Femur (tissue), 1 donor: ENCODE data around the gene ZCCHC8.
"Not testable (repeated sequence)": the region's sequence is repeated elsewhere in the genome, so short reads cannot be mapped to it uniquely, and the experiment has no call there.

ENCODE experiments used
- DNase-seq: peaks from one replicate; pipeline ENCODE4 v3.0.0-alpha.2; 2017

ZCCHC8 gene

DNA sequence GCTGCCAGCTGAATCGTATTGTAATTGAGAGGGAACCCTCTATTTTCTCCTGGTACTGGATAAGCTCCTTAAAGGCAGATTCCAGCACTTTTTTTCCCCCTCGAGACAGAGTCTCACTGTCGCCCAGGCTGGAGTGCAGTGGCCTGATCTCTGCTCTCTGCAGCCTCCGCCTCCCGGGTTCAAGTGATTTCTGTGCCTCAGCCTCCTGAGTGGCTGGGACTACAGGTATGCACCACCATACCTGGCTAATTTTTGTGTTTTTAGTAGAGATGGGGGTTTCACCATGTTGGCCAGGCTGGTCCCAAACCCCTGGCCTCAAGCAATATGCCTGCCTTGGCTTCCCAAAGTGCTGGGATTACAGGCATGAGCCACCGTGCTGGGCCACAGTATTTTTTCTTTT, 30.9 kb downstream of the ZCCHC8 start:
- not testable (repeated sequence) for DNase-seq

GRCh38 chr12:122467983-122468382, 32.7 kb downstream of the ZCCHC8 start:
- DNase-seq = no peak

DNA sequence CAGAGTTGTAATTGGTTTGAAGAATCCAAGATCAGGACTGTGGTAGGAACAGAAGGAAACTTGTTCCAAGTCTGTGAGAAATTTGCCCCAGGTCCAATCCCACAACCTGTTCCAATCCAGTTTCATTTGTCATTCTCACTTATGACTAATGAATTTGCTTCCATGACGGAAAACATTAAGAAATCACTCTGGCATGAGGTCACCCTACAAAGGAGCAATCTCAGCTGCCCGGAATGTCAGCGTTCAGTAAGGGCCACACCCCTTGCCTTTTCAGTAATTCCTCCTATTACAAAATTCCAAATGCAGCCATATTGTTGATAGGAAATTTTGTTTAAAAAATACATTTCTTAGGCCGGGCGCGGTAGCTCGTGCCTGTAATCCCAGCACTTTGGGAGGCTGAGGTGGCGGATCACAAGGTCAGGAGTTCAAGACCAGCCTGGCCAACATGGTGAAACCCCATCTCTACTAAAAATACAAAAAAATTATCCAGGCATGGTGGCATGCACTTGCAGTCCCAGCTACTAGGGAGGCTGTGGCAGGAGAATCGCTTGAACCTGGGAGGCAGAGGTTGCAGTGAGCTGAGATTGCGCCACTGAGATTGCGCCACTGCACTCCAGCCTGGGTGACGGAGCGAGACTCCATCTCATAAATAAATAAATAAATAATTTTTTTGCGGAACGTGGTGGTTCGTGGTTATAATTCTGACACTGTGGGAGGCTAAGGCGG, 36.3 kb downstream of the ZCCHC8 start:
- not testable (repeated sequence) for DNase-seq

DNA sequence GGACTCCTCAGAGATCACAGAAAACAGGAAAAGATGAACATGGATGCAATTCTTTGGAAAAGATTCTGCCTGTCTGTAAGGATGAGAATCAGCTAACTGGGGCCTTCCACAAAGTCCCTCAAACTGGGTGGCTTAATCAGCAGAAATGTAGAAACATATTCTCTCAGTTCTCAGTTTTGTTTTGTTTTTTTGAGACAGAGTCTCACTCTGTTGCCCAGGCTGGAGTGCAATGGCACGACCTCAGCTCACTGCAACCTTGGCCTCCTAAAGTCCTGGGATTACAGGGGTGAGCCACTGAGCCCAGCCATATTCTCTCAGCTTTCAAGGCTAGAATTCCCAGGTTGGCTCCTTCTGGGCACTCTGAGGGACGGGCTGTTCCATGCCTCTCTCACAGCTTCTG, 40.1 kb downstream of the ZCCHC8 start:
- no peak for DNase-seq

DNA sequence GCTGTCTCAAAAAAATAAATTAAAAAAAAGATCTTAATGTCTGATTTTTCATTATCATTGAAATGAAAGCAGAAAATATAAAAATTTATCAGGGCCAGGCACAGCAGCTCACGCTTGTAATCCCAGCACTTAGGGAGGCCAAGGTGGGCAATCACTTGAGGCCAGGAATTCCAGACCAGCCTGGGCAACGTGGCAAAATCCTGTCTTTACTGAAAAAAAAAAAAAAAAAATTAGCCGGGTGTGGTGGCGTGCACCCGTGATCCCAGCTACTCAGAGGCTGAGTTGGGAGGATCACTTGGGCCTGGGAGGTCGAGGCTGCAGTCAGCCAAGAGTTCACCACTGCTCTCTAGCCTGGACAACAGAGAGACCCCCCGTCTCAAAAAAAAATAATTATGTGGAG, 40.7 kb downstream of the ZCCHC8 start:
- DNase-seq = no peak

GRCh38 chr12:122459211-122459610, 41.5 kb downstream of the ZCCHC8 start:
- DNase-seq = no peak

DNA sequence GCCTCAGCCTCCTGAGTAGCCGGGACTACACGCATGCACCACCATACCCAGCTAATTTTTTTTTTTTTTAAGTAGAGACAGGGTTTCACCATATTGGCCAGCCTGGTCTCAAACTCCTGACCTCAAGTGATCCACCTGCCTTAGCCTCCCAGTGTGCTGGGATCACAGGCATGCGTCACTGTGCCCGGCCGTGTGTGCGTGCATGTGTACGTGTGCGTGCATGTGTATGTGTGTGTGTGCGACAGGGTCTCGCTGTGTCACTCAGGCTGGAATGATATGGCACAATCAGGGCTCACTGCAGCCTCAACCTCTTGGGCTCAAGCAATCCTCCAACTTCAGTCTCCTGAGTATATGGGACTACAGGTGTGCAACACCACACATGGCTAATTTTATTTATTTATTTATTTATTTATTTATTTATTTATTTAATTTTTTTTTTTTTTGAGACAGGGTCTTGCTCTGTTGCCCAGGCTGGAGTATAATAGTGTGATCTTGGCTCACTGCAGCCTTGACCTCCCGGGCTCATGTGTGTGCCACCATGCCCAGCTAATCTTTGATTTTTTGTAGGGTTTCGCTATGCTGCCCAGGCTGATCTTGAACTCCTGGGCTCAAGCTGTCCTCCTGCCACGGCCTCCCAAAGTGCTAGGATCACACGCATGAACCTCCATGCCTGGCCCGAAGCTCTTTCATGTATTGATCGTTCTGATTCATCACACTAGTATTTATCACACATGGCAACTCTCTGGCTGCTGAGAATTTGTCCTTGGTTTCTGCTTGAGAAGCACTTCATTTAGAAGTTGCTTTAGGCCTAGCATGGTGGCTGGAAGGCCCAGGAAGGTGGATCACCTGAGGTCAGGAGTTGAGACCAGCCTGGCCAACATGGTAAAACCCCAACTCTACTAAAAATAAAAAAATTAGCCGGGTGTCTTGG, 42.4 kb downstream of the ZCCHC8 start:
- no peak for DNase-seq

GRCh38 chr12:122457627-122458026, 43.1 kb downstream of the ZCCHC8 start:
- no peak for DNase-seq

GRCh38 chr12:122454739-122455138, 46.0 kb downstream of the ZCCHC8 start:
- DNase-seq = no peak

- no peak for DNase-seq
These were observed 46.4 kb downstream of the ZCCHC8 start for GRCh38 chr12:122454250-122454721.

DNA sequence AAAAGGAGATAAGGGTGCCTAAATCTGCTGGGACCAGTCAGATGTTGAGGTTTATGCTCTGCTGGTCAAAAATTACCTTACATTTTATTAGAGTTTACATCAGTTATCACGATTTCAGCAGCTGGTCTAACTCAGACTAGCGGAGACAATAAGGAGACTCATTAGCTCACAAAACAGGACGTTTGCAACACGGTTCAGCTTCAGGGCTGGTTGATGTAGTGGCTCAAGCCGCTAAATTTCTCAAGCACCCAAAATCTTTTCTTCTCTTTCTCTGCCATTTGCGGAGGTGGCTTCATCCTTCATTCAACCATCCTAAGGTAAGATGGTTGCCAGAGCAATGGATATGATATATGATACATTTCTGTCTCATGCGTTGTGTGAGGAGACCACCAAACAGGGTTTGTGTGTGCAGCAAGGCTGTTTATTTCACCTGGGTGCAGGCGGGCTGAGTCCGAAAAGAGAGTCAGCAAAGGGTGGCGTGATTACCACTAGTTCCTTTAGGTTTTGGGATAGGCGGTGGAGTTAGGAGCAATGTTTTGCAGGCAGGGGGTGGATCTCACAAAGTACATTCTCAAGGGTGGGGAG, 47.9 kb downstream of the ZCCHC8 start:
- DNase-seq = no peak

GRCh38 chr12:122449317-122449716, 51.4 kb downstream of the ZCCHC8 start:
- no peak for DNase-seq

- DNase-seq = not testable (repeated sequence)
These were observed 52.9 kb downstream of the ZCCHC8 start for GRCh38 chr12:122447825-122448224.

GRCh38 chr12:122446390-122446789, 54.3 kb downstream of the ZCCHC8 start:
- not testable (repeated sequence) for DNase-seq

DNA sequence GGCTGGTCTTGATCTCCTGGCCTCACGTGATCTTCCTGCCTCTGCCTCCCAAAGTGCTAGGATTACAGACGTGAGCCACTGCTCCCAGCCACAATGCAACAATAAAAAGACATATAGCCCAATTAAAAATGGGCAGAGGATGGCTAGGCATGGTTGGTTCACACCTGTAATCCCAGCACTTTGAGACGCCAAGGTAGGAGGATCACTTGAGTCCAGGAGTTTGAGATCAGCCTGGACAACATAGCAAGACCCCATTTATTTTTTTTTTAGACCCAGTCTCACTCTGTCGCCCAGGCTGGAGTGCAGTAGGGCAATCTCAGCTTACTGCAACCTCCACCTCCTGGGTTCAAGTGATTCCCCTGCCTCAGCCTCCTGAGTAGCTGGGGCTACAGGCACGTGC, 56.7 kb downstream of the ZCCHC8 start:
- DNase-seq = not testable (repeated sequence)

- not testable (repeated sequence) for DNase-seq
These were observed 61.9 kb downstream of the ZCCHC8 start for GRCh38 chr12:122438822-122439221.

DNA sequence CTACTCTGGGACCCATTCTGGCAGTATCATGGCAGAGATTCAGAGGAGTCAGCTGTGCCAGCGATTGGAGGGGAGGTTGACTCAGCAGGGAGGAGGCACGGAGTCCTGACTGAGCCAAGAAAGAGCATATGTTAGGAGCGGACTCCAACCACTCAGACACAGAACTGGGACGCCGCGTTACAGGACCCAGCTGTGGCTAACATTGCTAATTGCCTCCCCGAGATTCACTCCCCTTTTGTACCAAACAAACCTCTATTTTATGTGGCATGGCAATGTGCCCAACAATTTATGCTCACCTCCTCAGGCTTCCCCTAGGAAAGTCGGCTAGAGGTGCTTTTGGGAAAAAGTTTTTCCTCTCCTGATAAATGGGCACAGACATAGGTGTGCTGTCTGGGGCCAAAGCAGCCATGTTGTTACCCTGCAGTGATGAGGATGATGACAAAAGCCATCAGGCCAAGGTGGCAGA, 63.0 kb downstream of the ZCCHC8 start:
- peak; percentile 56 for DNase-seq

DNA sequence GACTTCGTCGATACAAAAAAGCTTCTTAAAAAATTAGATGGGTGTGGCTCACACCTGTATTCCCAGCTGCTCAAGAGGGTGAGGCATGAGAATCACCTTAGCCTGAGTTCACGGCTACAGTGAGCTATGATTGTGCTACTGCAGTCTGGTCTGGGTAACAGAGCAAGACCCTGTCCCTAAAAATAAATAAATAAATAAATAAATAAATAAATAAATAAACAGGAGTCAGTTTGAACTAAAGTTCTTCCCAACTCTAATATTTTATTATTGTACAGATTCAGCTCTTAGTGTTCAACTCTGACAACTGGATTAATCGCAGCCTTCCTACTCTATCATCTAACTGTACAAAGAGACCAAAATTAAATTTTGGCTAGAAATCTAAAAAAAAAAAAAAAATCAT, 65.5 kb downstream of the ZCCHC8 start:
- DNase-seq = no peak

GRCh38 chr12:122429043-122429442, 71.7 kb downstream of the ZCCHC8 start:
- DNase-seq = not testable (repeated sequence)

GRCh38 chr12:122427403-122427802, 73.3 kb downstream of the ZCCHC8 start:
- DNase-seq = no peak

- DNase-seq = peak; percentile 61
These were observed 77.2 kb downstream of the ZCCHC8 start for GRCh38 chr12:122423258-122424165.

DNA sequence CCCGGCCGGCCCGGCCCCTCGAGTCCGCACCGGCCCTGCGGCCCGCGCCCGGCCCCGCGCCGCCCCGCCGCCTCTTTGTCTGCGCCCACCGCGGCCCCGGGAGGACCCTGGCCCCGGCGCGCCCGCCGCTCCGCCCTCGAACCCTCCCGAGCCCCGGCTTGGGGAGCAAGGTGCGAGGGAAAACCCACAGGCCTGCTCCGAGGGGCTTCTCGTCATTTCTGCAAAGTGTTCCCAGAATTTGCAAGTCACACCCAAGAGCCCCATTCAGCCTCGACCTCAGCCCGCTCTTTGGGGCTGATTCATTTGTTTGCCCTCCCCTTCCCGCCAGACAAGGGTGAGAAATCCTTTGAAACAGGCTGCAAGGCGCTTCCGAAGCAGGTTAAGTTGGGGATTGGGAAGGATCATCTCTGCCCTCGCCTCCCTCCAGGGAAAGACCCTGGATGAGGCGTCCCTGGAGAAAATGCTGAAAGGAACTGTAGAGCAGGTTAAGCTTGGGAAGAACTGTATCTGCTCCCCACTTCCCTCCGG, 77.9 kb downstream of the ZCCHC8 start:
- peak; percentile 53 for DNase-seq
